Common myeloid progenitor, CD34-positive (primary cell): ENCODE results near the gene TMEM88.

Source experiments
- CTCF ChIA-PET: fragments of 350-600 bp; sonication (Branson Sonifier 250); formaldehyde crosslinking; loops from one replicate; lab custom pipeline; 2021; ENCODE audit warnings: antibody characterized with exemption; lab: Charles Lee
- POLR2A ChIA-PET: fragments of 350-600 bp; sonication (Branson Sonifier 250); formaldehyde crosslinking; loops from one replicate; lab custom pipeline; 2021; ENCODE audit warnings: antibody characterized with exemption; lab: Charles Lee
- DNase-seq, 3 donors: peaks; one replicate each; pipeline versions ENCODE4 v3.0.0 to v3.0.0-alpha.2; 2013
- H3K27ac ChIP-seq, 2 experiments: 1 replicate in 1 of 2; 2 replicates in 1 of 2; pipeline ENCODE4 v1.7.0; 2013; ENCODE audit warnings: inconsistent platforms in 2 of 2, low read length in 2 of 2, mild to moderate bottlenecking in 2 of 2, low read depth in 1 of 2, moderate library complexity in 1 of 2; ENCODE audit not compliant: severe bottlenecking in 2 of 2, insufficient read depth in 1 of 2, poor library complexity in 1 of 2
- H3K27me3 ChIP-seq, 5 experiments: replicated peaks in 2 of 5; 1 replicate in 3 of 5; 2 replicates in 2 of 5; pipeline versions ENCODE4 v1.6.1 to v1.7.0; 2013; ENCODE audit warnings: low read length in 4 of 5, mild to moderate bottlenecking in 2 of 5, moderate library complexity in 2 of 5, inconsistent platforms in 1 of 5; ENCODE audit not compliant: insufficient read depth in 5 of 5, control insufficient read depth in 4 of 5
- H3K36me3 ChIP-seq, 4 experiments: 1 replicate in 2 of 4; 2 replicates in 2 of 4; pipeline versions ENCODE4 v1.6.1 to v1.7.0; 2013; ENCODE audit warnings: low read length in 3 of 4, control low read depth in 1 of 4, mild to moderate bottlenecking in 1 of 4; ENCODE audit not compliant: control insufficient read depth in 4 of 4, insufficient read depth in 4 of 4
- H3K4me1 ChIP-seq, 4 experiments: 1 replicate in 3 of 4; 2 replicates in 1 of 4; pipeline versions ENCODE4 v1.6.1 to v1.7.1; 2013; ENCODE audit warnings: low read length in 3 of 4, mild to moderate bottlenecking in 3 of 4, control low read depth in 1 of 4, inconsistent platforms in 1 of 4, moderate library complexity in 1 of 4; ENCODE audit not compliant: control insufficient read depth in 4 of 4, insufficient read depth in 4 of 4; ENCODE audit errors: control extremely low read depth in 1 of 4
- H3K4me3 ChIP-seq, 7 experiments: 1 replicate in 4 of 7; 2 replicates in 3 of 7; pipeline versions ENCODE4 v1.5.1 to v1.7.0; 2013; ENCODE audit warnings: mild to moderate bottlenecking in 7 of 7, low read length in 6 of 7, moderate library complexity in 6 of 7, inconsistent platforms in 2 of 7, low read depth in 2 of 7, control low read depth in 1 of 7; ENCODE audit not compliant: insufficient read depth in 4 of 7, control insufficient read depth in 1 of 7; ENCODE audit errors: extremely low read depth in 1 of 7
- H3K9me3 ChIP-seq, 5 experiments: 1 replicate in 4 of 5; 2 replicates in 1 of 5; pipeline versions ENCODE4 v1.6.1 to v1.7.1; 2013; ENCODE audit warnings: low read length in 4 of 5, mild to moderate bottlenecking in 2 of 5, inconsistent platforms in 1 of 5, low read depth in 1 of 5, moderate library complexity in 1 of 5; ENCODE audit not compliant: control insufficient read depth in 4 of 5, insufficient read depth in 2 of 5; ENCODE audit errors: control extremely low read depth in 1 of 5
- WGBS: methylation state at CpG from one replicate; pipeline ENCODE4 v1.1.5; 2013; ENCODE audit not compliant: insufficient coverage; 5-methylcytosine and 5-hydroxymethylcytosine counted together

Gene TMEM88

DNA sequence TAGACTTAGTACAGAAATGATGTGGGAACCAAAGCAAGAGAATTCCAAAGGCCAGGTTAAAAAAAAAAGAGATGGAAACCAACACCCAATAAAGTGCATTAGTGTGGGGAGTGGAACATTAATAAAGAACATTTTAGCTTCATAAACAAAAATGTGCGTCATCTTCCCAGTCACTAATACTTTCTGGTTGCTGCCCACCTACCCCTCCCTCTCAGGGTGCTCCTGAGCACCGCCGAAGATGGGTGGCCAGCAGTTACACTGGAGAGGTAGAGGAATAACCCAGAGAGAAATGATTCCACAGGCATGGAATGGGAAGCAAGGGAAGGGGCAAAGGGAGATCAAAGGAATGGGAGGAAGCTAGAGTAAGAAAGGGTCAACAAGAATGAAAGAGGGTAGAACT is 27.8 kb downstream of the TMEM88 start:
- ChIA-PET CTCF (interaction anchor here (1.3 to 2.6 kb wide), 4 partner anchors 12 to 21 kb away, joined by 3 to 15 read pairs (median 7); no protein-coding TSS in a partner anchor), POLR2A (interaction anchor here (1.4 kb wide), 1 partner anchor 12 kb away, joined by 3 read pairs; no protein-coding TSS in a partner anchor)
- WGBS, result no CpG with 5 or more reads among the region's 3 CpGs
- Histone ChIP-seq H3K4me3 (no peak overlapping the region), H3K27me3 (no peaks in the 10 kb centered on the region), H3K27ac (no peak overlapping the region), H3K4me1 (peaks cover 14 to 69% (median 57%) of the 10 kb centered on the region in 4 experiments), H3K9me3 (no peaks in the 10 kb centered on the region), H3K36me3 (peaks cover 0 to 3% (median 1%) of the 10 kb centered on the region in 4 experiments)
- no peak for DNase-seq

DNA sequence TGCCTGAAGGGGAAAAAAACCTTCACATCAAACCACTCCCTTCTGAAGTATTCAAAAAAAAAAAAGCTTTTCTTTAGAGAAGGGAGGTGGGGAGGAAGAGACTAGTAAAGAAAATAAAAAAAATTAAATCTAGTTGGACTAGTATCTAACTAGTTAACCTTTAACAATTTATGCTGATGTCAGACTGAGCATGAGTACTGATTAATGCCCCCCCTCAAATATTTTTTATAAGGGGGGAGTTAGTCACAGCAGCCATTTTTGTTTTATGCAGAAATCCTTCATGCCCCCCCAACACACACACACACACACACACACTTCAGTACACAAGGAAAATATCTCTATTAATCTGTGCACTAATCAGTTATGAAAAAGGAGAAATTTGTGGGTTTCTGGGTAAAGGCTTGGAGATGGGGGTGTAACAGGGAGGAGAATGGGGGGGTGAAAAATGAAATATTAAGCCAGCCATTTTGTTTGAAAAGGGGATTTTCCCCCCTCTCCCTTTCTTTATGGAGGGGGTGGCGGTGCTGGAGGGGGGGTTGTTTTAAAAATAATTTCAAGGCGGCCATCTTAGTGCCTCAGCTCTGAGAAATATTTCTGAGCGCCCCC is 29.0 kb downstream of the TMEM88 start:
- Histone ChIP-seq H3K4me3 (peak overlapping the region in 6 of 7 experiments; percentile 19 to 94 (median 55)), H3K4me1 (peaks cover 18 to 80% (median 69%) of the 10 kb centered on the region in 4 experiments), H3K36me3 (peaks cover 0 to 3% (median 1%) of the 10 kb centered on the region in 4 experiments), H3K27ac (peak overlapping the region in 1 of 2 experiments; percentile 49), H3K27me3 (no peaks in the 10 kb centered on the region), H3K9me3 (no peaks in the 10 kb centered on the region)
- peak; percentile 61 to 88 (median 84) for DNase-seq
- no CpG with 5 or more reads among the region's 3 CpGs for WGBS
- ChIA-PET POLR2A (interaction anchor here (1.0 to 1.5 kb wide), 3 partner anchors 14 to 26 kb away, joined by 3 read pairs; partner anchors contain the start of genes CYB5D1 and NAA38), CTCF (interaction anchor here (1.7 to 2.6 kb wide), 2 partner anchors 13 to 20 kb away, joined by 9 to 15 read pairs; no protein-coding TSS in a partner anchor)

DNA sequence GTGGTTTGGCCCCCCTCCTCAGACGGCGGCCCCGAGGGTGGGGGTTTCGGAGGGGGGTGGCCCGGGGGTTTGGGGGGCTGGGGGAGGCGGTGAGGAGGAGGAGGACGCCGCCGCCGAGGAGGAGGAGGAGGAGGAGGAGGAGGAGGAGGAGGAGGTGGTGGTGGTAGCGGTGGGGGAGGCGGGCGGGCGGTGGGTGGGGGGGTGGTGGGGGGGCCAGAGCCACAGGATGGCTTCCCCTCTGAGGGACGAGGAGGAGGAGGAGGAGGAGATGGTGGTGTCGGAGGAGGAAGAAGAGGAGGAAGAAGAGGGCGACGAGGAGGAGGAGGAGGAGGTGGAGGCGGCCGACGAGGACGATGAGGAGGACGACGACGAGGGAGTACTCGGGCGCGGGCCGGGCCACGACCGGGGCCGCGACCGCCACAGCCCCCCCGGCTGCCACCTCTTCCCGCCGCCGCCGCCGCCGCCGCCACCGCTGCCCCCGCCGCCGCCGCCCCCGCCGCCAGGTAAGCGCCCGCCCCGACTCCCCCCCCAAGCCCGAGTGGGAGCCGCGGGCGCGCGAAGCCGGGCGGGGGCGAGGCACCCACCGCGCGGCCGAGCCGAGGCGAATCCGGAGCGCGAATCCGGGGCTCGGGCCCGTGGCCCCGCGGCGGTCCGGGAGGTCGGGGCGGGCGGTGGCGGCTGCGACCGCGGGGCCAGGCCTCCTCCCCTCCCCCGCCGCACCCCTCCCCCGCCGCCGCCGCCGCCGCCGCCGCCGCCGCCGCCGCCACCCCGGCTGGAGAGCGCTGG is 29.9 kb downstream of the TMEM88 start:
- Histone ChIP-seq H3K27ac (peak overlapping the region in 1 of 2 experiments; percentile 58), H3K4me3 (peak overlapping the region; percentile 52 to 96 (median 82)), H3K27me3 (no peaks in the 10 kb centered on the region), H3K36me3 (peaks cover 0 to 7% (median 2%) of the 10 kb centered on the region in 4 experiments), H3K4me1 (peaks cover 21 to 86% (median 76%) of the 10 kb centered on the region in 4 experiments), H3K9me3 (no peaks in the 10 kb centered on the region)
- ChIA-PET CTCF (interaction anchor here (1.5 to 2.6 kb wide), 2 partner anchors 13 to 14 kb away, joined by 7 to 15 read pairs; no protein-coding TSS in a partner anchor), POLR2A (interaction anchor here (1.0 to 1.5 kb wide), 2 partner anchors 14 to 27 kb away, joined by 3 read pairs; partner anchors contain the start of genes CYB5D1 and NAA38)
- peak in 1 of 3 donors; percentile 35 for DNase-seq
- 0% methylated on average over 10 of the region's 100 CpGs for WGBS

DNA sequence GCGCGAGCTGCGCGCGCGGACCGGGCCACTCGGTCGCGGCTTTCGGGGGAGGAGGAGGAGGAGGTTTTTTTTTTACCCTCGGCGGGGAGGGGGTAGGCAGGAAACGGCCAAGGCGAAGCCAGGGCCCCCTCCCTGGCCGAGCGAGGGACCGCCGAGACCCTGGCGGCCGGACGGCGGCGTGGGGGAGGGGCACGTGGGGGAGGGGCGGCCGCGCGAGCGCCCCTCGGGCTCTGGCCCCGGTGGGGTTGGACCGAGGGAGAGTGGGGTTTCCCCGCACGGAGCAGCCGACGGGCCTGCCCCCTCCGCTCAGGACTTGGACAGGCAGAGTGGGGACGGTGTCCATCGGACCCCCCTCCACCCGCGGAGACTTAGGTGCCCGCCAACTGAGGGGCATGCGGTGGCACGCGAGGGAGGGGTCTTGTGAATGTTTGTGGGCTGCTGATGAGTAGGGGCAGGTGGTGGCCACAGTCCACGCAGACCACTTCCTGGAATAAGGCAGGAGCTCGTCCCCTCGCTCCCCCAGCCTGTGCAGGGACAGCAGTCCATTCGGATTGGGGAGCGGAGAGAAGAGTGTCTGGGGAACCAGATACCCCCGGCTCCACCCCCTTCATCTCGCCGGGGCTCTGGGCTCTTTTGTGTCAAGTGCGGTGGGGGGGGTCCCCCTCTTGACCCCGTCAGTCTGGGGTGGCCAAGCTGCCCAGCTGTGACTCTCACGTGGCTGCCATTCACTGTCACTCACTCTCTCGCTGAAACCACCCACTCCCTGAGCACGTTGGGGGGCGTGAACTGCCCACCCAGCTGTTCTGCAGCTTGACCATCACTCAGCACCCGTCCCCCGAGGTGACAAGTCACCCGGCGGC is 30.7 kb downstream of the TMEM88 start:
- Histone ChIP-seq H3K4me3 (peak overlapping the region; percentile 69 to 96 (median 88)), H3K27ac (peak overlapping the region; percentile 47 to 83), H3K4me1 (peaks cover 16 to 80% (median 70%) of the 10 kb centered on the region in 4 experiments), H3K27me3 (no peaks in the 10 kb centered on the region), H3K36me3 (peaks cover 0 to 11% (median 6%) of the 10 kb centered on the region in 4 experiments), H3K9me3 (no peaks in the 10 kb centered on the region)
- ChIA-PET CTCF (interaction anchor here (0.9 to 1.5 kb wide), 6 partner anchors 12 to 50 kb away, joined by 3 to 10 read pairs (median 4); no protein-coding TSS in a partner anchor), POLR2A (interaction anchor here (0.7 kb wide), 1 partner anchor 17 kb away, joined by 3 read pairs; no protein-coding TSS in a partner anchor)
- peak in 2 of 3 donors; percentile 43 to 58 for DNase-seq
- under 1% methylated on average over 20 of the region's 64 CpGs for WGBS

DNA sequence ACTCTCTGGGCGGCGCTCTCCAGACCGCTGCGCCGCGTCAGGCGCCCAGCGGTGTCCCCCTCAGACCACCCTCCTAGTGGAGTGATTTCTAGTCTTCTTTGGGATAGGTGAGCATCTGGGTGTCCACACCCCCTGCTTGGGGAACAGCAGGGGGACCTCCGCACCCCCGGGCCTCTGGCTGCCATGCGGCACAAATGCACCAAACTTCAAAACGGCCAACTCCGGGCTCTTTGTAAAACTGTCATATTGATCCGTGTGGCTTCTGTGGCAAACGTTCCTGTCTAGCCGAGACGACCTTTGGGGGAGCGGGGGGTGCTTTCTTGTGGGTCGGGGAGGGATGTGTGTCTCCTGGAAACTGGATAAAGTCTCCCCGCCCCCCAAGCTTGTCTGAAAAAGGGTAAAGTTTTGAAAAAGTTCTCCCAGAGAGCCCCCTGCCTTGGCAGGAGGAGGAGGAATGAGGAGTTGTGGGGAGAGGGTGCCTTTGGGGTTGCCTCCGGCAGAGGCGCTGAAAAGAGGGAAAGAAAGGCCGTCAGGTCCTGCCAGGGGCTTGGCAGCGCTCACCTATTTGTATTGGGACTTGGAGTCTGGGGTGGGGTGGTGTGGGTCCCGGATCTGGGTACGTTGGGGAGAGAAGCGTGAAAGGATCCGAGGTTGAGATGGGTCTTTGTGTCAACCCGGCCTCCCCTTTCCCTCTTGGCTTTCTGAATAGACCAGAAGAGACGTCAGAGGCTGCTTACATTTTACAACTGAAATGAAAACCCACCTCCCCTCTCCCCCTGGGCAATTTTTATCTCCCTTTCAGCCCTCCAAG is 31.6 kb downstream of the TMEM88 start:
- ChIA-PET CTCF (interaction anchor here (0.9 to 1.5 kb wide), 6 partner anchors 11 to 51 kb away, joined by 3 to 10 read pairs (median 4); no protein-coding TSS in a partner anchor), POLR2A (interaction anchor here (0.7 kb wide), 1 partner anchor 18 kb away, joined by 3 read pairs; no protein-coding TSS in a partner anchor)
- Histone ChIP-seq H3K27me3 (no peaks in the 10 kb centered on the region), H3K4me1 (peaks cover 9 to 72% (median 62%) of the 10 kb centered on the region in 4 experiments), H3K36me3 (peaks cover 2 to 19% (median 13%) of the 10 kb centered on the region in 4 experiments), H3K4me3 (peak overlapping the region; percentile 69 to 96 (median 88)), H3K9me3 (no peaks in the 10 kb centered on the region), H3K27ac (peak overlapping the region; percentile 47 to 83)
- 3% methylated on average over 21 of the region's 30 CpGs for WGBS
- peak in 2 of 3 donors; percentile 44 to 62 for DNase-seq
